ENCODE measurements around the gene CYB5R3. TPM values are rescaled to one million over a fixed set of nuclear protein-coding genes. Genes with fewer than 3 reads are reported as not detected.

CYB5R3 gene
- polyA plus RNA-seq, 2 of the 4 experiments (the other 2 are of a cell fraction), result 30.8 to 51.8 TPM

GRCh38 chr22:42695294-42695693 is 46.1 kb upstream of the CYB5R3 start (continued):
- TF ChIP-seq HMGXB4 (CRISPR knock-in tag; IDR thresholded peaks at IDR 0.05; ENCODE audit: borderline replicate concordance) (no peak), POLR2AphosphoS2 (conservative IDR thresholded peaks at IDR 0.05; ENCODE audit: low read length) (no peak), NR3C1 (IDR thresholded peaks at IDR 0.05) (no peak), ESRRA (IDR thresholded peaks at IDR 0.05; ENCODE audit: borderline replicate concordance, low read length) (no peak), FOSB (CRISPR knock-in tag; IDR thresholded peaks at IDR 0.05) (no peak), HES2 (IDR thresholded peaks at IDR 0.05) (no peak)

GRCh38 chr22:42693763-42694683 is 44.8 kb upstream of the CYB5R3 start:
- no peak for ATAC-seq
- TF ChIP-seq CEBPB (IDR thresholded peaks at IDR 0.05) (no peak), HMGXB4 (CRISPR knock-in tag; IDR thresholded peaks at IDR 0.05; ENCODE audit: borderline replicate concordance) (no peak), HES2 (IDR thresholded peaks at IDR 0.05) (no peak), MAX (IDR thresholded peaks at IDR 0.05) (no peak), CTCF (IDR thresholded peaks at IDR 0.05) (no peak), EP300 (IDR thresholded peaks at IDR 0.05) (no peak), RARB (CRISPR knock-in tag; IDR thresholded peaks at IDR 0.05) (no peak), FOSB (CRISPR knock-in tag; IDR thresholded peaks at IDR 0.05) (no peak), RCOR1 (IDR thresholded peaks at IDR 0.05; ENCODE audit: low read depth, low read length) (no peak)
- no peak for DNase-seq (ENCODE audit: low read depth in 1 of 2, low spot score in 1 of 2)
- ChIA-PET CTCF (no interaction called here), POLR2A (no interaction called here)
- no peak overlapping the region for H3K27ac ChIP-seq
- 96% methylated on average over 14 of the region's 25 CpGs for WGBS (ENCODE audit: missing lambda C conversion rate)
- FAIRE-seq, result no peak
- no peak overlapping the region for H3K4me2 ChIP-seq
- peaks cover 23% of the 10 kb centered on the region for H3K4me1 ChIP-seq
- no peaks in the 10 kb centered on the region for H3K9me3 ChIP-seq
- H3K4me3 ChIP-seq, result no peak overlapping the region

GRCh38 chr22:42693055-42693762 is 44.0 kb upstream of the CYB5R3 start:
- H3K4me2 ChIP-seq, result no peak overlapping the region
- ChIA-PET CTCF (interaction anchor here (0.5 kb wide), 1 partner anchor 26 kb away, joined by 3 read pairs; no protein-coding TSS in a partner anchor), POLR2A (no interaction called here)
- WGBS (ENCODE audit: missing lambda C conversion rate), result 92% methylated on average over 20 of the region's 51 CpGs
- peaks cover 26% of the 10 kb centered on the region for H3K4me1 ChIP-seq
- DNase-seq (ENCODE audit: low read depth in 1 of 2, low spot score in 1 of 2) (no peak), ATAC-seq (no peak), FAIRE-seq (no peak)
- no peak overlapping the region for H3K4me3 ChIP-seq
- no peak overlapping the region for H3K27ac ChIP-seq
- no peaks in the 10 kb centered on the region for H3K9me3 ChIP-seq
- TF ChIP-seq RARB (CRISPR knock-in tag; IDR thresholded peaks at IDR 0.05), result no peak
- no peak for TF ChIP-seq HDAC2 (IDR thresholded peaks at IDR 0.05)
- no peak for TF ChIP-seq ESRRA (IDR thresholded peaks at IDR 0.05; ENCODE audit: borderline replicate concordance, low read length)
- no peak for TF ChIP-seq CHD2 (IDR thresholded peaks at IDR 0.05; ENCODE audit: low read length, partially characterized antibody)
- no peak for TF ChIP-seq RCOR1 (IDR thresholded peaks at IDR 0.05; ENCODE audit: low read depth, low read length)
